ENCODE data around the gene CRIM1. TPM values are rescaled to one million over a fixed set of nuclear protein-coding genes. Genes with fewer than 3 reads are reported as not detected.

Gene CRIM1
- total and polyA plus RNA-seq, 10 donors, result 7.1 to 213 (median 110) TPM

- Histone ChIP-seq H3K4me1 (peaks cover 4 to 32% (median 15%) of the 10 kb centered on the region in 6 donors), H3K9me3 (no peaks in the 10 kb centered on the region), H3K36me3 (peaks cover 3 to 58% (median 19%) of the 10 kb centered on the region in 6 donors), H3K27me3 (replicated peaks in 1 of 7) (no peaks in the 10 kb centered on the region), H3K27ac (no peak overlapping the region), H3K4me3 (no peak overlapping the region)
- TF ChIP-seq POLR2A (IDR thresholded peaks at IDR 0.05) (no peak), CTCF (IDR thresholded peaks at IDR 0.05 in 8 of 11, conservative IDR thresholded peaks at IDR 0.05 in 3 of 11) (no peak), POLR2AphosphoS5 (IDR thresholded peaks at IDR 0.05) (no peak)
- WGBS, 5 donors, result 86 to 93% (median 92%) methylated on average over 8 of the region's 8 CpGs
- no peak for DNase-seq
- intact Hi-C loops (cut with DNase I; ENCODE audit: low total_unique reads), result no loop called here
These were observed 89.7 kb downstream of the CRIM1 start for GRCh38 chr2:36445185-36445866.

GRCh38 chr2:36446294-36446693 is 90.7 kb downstream of the CRIM1 start:
- H3K36me3 ChIP-seq, result peaks cover 3 to 61% (median 19%) of the 10 kb centered on the region in 6 donors
- WGBS, 5 donors, result 85 to 92% (median 89%) methylated on average over 3 of the region's 3 CpGs

DNA sequence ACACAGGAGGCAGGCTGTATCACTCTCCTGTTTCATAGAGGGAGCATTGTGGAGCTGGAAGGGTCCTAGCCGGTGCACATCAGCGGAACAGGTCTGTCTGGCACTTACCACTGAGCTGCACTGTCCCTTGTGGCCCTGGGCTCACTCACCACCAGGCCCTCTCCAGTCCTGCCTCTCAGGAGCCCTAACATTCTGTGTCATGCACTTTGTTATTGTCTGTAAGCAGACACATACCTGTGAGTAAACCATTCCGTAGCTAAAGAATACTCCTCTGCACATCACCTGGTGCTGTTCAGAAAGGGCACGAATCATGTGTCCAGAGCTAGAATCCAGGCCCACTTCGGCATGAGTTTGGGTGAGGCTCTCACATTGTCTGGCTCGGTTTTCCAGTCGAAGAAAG is 93.6 kb downstream of the CRIM1 start:
- intact Hi-C loops (cut with DNase I; ENCODE audit: low total_unique reads), result no loop called here
- WGBS, 5 donors, result 89 to 95% (median 91%) methylated on average over 7 of the region's 7 CpGs
- Histone ChIP-seq H3K4me3 (no peak overlapping the region), H3K27me3 (replicated peaks in 1 of 7) (no peaks in the 10 kb centered on the region), H3K27ac (peak overlapping the region in 3 of 8 donors; percentile 23 to 64 (median 28)), H3K36me3 (peaks cover 0 to 32% (median 11%) of the 10 kb centered on the region in 6 donors), H3K4me1 (peaks cover 0 to 24% (median 5%) of the 10 kb centered on the region in 6 donors), H3K9me3 (no peaks in the 10 kb centered on the region)
- DNase-seq, result no peak
- no peak for TF ChIP-seq CTCF (IDR thresholded peaks at IDR 0.05 in 8 of 11, conservative IDR thresholded peaks at IDR 0.05 in 3 of 11)
- no peak for TF ChIP-seq POLR2A (IDR thresholded peaks at IDR 0.05)
- TF ChIP-seq POLR2AphosphoS5 (IDR thresholded peaks at IDR 0.05), result no peak

More at GRCh38 chr2:36446294-36446693, 90.7 kb downstream of the CRIM1 start:
- Histone ChIP-seq H3K4me1 (peaks cover 4 to 33% (median 12%) of the 10 kb centered on the region in 6 donors), H3K9me3 (no peaks in the 10 kb centered on the region), H3K27me3 (replicated peaks in 1 of 7) (no peaks in the 10 kb centered on the region), H3K27ac (peak overlapping the region in 1 of 8 donors; percentile 2), H3K4me3 (no peak overlapping the region)
- intact Hi-C loops (cut with DNase I; ENCODE audit: low total_unique reads), result no loop called here
- DNase-seq, result no peak
- TF ChIP-seq POLR2A (IDR thresholded peaks at IDR 0.05) (no peak), CTCF (IDR thresholded peaks at IDR 0.05 in 8 of 11, conservative IDR thresholded peaks at IDR 0.05 in 3 of 11) (no peak), POLR2AphosphoS5 (IDR thresholded peaks at IDR 0.05) (no peak)

GRCh38 chr2:36449943-36450392 is 94.4 kb downstream of the CRIM1 start:
- 69 to 79% (median 77%) methylated on average over 6 of the region's 6 CpGs for WGBS, 5 donors
- intact Hi-C loops (cut with DNase I; ENCODE audit: low total_unique reads), result no loop called here

More at GRCh38 chr2:36449943-36450392, 94.4 kb downstream of the CRIM1 start:
- DNase-seq, result no peak
- H3K9me3 ChIP-seq, result no peaks in the 10 kb centered on the region
- H3K36me3 ChIP-seq, result peaks cover 0 to 27% (median 11%) of the 10 kb centered on the region in 6 donors
- no peaks in the 10 kb centered on the region for H3K27me3 ChIP-seq (replicated peaks in 1 of 7)
- TF ChIP-seq POLR2A (IDR thresholded peaks at IDR 0.05) (no peak), CTCF (IDR thresholded peaks at IDR 0.05 in 8 of 11, conservative IDR thresholded peaks at IDR 0.05 in 3 of 11) (no peak), POLR2AphosphoS5 (IDR thresholded peaks at IDR 0.05) (no peak)
- no peak overlapping the region for H3K4me3 ChIP-seq
- peak overlapping the region in 7 of 8 donors; percentile 28 to 74 (median 52) for H3K27ac ChIP-seq
- peaks cover 0 to 27% (median 5%) of the 10 kb centered on the region in 6 donors for H3K4me1 ChIP-seq

Measured in spleen (tissue), 11 donors.